Gastrocnemius medialis (tissue), 4 donors: ENCODE results near the gene RACK1.

Experiments used
- CTCF ChIP-seq, 5 experiments: fragments of 450-650 bp in 3 of 5; fragments of 200-600 bp in 2 of 5; sonication (generic) in 2 of 5; IDR thresholded peaks in 4 of 5; conservative IDR thresholded peaks in 1 of 5; 1 replicate in 4 of 5; 2 replicates in 1 of 5; pipeline ENCODE4 v1.5.1; 2016 to 2019; ENCODE audit warnings: antibody characterized with exemption in 5 of 5, mild to moderate bottlenecking in 3 of 5, moderate library complexity in 3 of 5
- POLR2A ChIP-seq, 2 donors: fragments of 450-650 bp; IDR thresholded peaks; one replicate each; pipeline ENCODE4 v1.6.1; 2017; ENCODE audit warnings: antibody characterized with exemption in 2 of 2, mild to moderate bottlenecking in 2 of 2, moderate library complexity in 2 of 2

- TF ChIP-seq CTCF (IDR thresholded peaks at IDR 0.05 in 4 of 5, conservative IDR thresholded peaks at IDR 0.05 in 1 of 5) (no peak), POLR2A (IDR thresholded peaks at IDR 0.05) (no peak)
Observed at GRCh38 chr5:181263633-181264032, 19.9 kb upstream of the RACK1 start.
